IPS-15b (cell line): ENCODE measurements around the gene PDE3A.
"Not testable (repeated sequence)": the region's sequence is repeated elsewhere in the genome, so short reads cannot be mapped to it uniquely, and the experiment has no call there.

Experiments
- H3K27me3 ChIP-seq: one replicate; pipeline ENCODE4 v1.6.1; 2013; ENCODE audit warnings: low read length; ENCODE audit not compliant: control insufficient read depth, insufficient read depth
- H3K36me3 ChIP-seq: one replicate; pipeline ENCODE4 v1.6.1; 2013; ENCODE audit warnings: low read length; ENCODE audit not compliant: control insufficient read depth, insufficient read depth
- H3K4me1 ChIP-seq: one replicate; pipeline ENCODE4 v1.6.1; 2013; ENCODE audit warnings: mild to moderate bottlenecking, low read length; ENCODE audit not compliant: control insufficient read depth, insufficient read depth
- H3K4me3 ChIP-seq: one replicate; pipeline ENCODE4 v1.5.1; 2013; ENCODE audit warnings: low read depth, low read length
- H3K9ac ChIP-seq: one replicate; pipeline ENCODE4 v1.6.1; 2013; ENCODE audit warnings: low read depth, mild to moderate bottlenecking, low read length
- H3K9me3 ChIP-seq: one replicate; pipeline ENCODE4 v1.6.1; 2013; ENCODE audit warnings: mild to moderate bottlenecking, low read length; ENCODE audit not compliant: control insufficient read depth, insufficient read depth

Gene PDE3A

GRCh38 chr12:20376984-20377383 is 8.6 kb downstream of the PDE3A start:
- H3K4me3 ChIP-seq = no peak overlapping the region
- H3K4me1 ChIP-seq = no peaks in the 10 kb centered on the region
- H3K9me3 ChIP-seq = no peaks in the 10 kb centered on the region
- H3K27me3 ChIP-seq = no peaks in the 10 kb centered on the region
- no peak overlapping the region for H3K9ac ChIP-seq
- H3K36me3 ChIP-seq = no peaks in the 10 kb centered on the region

DNA sequence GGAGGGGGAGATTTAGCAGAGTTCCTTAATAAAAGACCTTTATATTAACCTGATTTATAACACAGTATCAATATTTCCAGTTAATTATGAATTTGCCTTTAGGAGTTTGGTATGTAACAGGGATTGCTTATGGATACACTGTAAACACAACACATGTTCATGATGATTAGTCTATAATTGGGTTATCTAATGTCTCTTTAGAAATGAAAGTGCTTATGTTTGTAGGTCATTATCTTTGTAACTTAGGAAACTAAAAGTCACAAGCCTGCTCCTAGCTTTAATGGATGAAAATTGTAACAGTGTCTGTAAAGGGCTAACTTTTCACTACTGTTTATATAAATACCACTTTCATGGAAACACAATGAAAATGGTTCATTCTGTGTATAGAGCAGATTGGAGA is 9.4 kb downstream of the PDE3A start:
- no peaks in the 10 kb centered on the region for H3K36me3 ChIP-seq
- H3K9me3 ChIP-seq = no peaks in the 10 kb centered on the region
- H3K4me1 ChIP-seq = no peaks in the 10 kb centered on the region
- H3K4me3 ChIP-seq = no peak overlapping the region
- H3K9ac ChIP-seq = no peak overlapping the region
- no peaks in the 10 kb centered on the region for H3K27me3 ChIP-seq

GRCh38 chr12:20382117-20382516 is 13.8 kb downstream of the PDE3A start:
- no peaks in the 10 kb centered on the region for H3K4me1 ChIP-seq
- no peaks in the 10 kb centered on the region for H3K36me3 ChIP-seq
- no peak overlapping the region for H3K4me3 ChIP-seq
- no peak overlapping the region for H3K9ac ChIP-seq
- H3K9me3 ChIP-seq = no peaks in the 10 kb centered on the region
- no peaks in the 10 kb centered on the region for H3K27me3 ChIP-seq

- Histone ChIP-seq H3K4me1 (no peaks in the 10 kb centered on the region), H3K4me3 (no peak overlapping the region), H3K27me3 (no peaks in the 10 kb centered on the region), H3K36me3 (no peaks in the 10 kb centered on the region), H3K9ac (no peak overlapping the region), H3K9me3 (no peaks in the 10 kb centered on the region)
Measured at GRCh38 chr12:20383612-20384011, 15.3 kb downstream of the PDE3A start.

GRCh38 chr12:20384836-20385235 is 16.5 kb downstream of the PDE3A start:
- H3K36me3 ChIP-seq, H3K9ac ChIP-seq: not testable (repeated sequence)

DNA sequence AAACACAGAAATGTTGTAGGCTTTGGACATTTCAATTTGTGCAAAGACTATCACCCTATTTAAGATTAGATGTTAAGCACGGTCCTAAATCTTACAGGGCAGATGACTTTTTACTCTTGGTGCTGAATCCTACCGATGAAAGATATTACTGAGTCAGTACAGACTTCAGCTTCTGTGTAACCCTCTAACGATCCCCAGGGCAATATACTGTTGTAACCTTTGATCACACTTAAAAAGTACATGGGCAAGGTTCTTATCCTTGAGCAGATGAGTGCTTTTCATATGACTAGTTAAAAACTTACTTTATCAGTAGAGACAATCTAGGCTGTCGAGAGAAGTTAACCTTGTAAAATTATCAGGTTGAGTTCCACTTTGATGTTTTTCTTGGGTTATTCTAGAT is 22.5 kb downstream of the PDE3A start:
- Histone ChIP-seq H3K9me3 (no peaks in the 10 kb centered on the region), H3K9ac (no peak overlapping the region), H3K36me3 (no peaks in the 10 kb centered on the region), H3K27me3 (no peaks in the 10 kb centered on the region), H3K4me1 (peaks cover 4% of the 10 kb centered on the region), H3K4me3 (no peak overlapping the region)

More at GRCh38 chr12:20384836-20385235, 16.5 kb downstream of the PDE3A start:
- not testable (repeated sequence) for H3K27me3 ChIP-seq, H3K9me3 ChIP-seq, H3K4me1 ChIP-seq, H3K4me3 ChIP-seq

- Histone ChIP-seq H3K9me3 (no peaks in the 10 kb centered on the region), H3K4me3 (no peak overlapping the region), H3K36me3 (no peaks in the 10 kb centered on the region), H3K9ac (no peak overlapping the region), H3K4me1 (peaks cover 4% of the 10 kb centered on the region), H3K27me3 (no peaks in the 10 kb centered on the region)
Measured at GRCh38 chr12:20392339-20392738, 24.0 kb downstream of the PDE3A start.

DNA sequence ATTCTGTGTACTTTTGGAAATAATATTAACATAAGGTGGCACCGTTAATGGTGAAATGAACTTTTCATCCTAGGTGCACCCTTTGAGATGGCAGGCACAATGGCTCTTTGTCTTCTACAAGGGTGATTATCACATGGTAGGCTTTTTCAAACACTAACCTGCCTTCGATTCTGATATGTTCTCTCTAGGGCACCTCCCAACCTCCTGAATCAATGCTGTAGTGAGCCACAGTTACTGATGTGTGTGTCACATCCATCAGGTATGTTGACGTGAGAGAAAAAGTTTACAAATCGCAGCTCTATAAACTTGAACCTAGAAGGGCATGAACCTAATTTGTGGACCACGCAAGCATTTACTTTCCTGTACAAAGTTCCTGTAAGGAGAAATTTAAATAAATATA is 25.4 kb downstream of the PDE3A start:
- Histone ChIP-seq H3K9me3 (no peaks in the 10 kb centered on the region), H3K27me3 (no peaks in the 10 kb centered on the region), H3K4me1 (peaks cover 4% of the 10 kb centered on the region), H3K36me3 (no peaks in the 10 kb centered on the region), H3K9ac (no peak overlapping the region), H3K4me3 (no peak overlapping the region)

DNA sequence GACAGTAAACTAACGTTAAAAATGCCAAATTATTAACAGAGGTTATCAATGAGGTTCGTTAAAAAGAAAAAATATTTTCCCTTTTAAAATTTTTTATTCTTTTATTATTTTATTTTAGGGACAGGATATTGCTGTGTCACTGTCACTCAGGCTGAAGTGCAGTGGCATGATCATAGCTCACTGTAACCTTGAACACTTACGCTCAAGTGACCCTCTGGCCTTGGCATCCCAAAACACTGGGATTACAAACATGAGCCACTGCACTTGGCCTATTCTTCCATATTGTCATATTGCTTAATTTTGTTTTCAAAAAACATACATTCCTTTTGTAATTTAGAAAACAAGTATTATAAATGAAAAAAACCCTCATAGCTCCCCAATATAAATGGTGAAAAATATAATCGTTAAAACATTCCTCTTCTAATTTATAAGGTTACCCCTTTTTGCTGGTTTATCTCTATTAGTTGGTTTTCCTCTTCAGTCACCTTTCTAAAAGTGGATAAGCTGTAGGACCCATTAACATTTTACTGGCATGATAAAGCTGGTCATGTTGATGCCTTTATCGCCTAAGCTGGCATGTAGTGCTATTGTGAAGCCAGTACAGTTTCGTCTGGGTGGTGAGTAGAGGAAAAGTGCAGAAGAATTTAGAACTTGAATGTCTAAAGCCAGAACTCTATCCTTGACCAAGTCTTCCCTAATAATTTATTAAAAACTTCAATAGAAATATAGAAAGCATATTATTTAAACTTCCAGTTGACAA is 27.6 kb downstream of the PDE3A start:
- H3K9me3 ChIP-seq = no peaks in the 10 kb centered on the region
- H3K36me3 ChIP-seq = no peaks in the 10 kb centered on the region
- H3K27me3 ChIP-seq = no peaks in the 10 kb centered on the region
- H3K9ac ChIP-seq = no peak overlapping the region
- H3K4me3 ChIP-seq = no peak overlapping the region
- H3K4me1 ChIP-seq = no peaks in the 10 kb centered on the region

GRCh38 chr12:20398686-20399085 is 30.3 kb downstream of the PDE3A start:
- no peaks in the 10 kb centered on the region for H3K9me3 ChIP-seq
- H3K27me3 ChIP-seq = no peaks in the 10 kb centered on the region
- no peaks in the 10 kb centered on the region for H3K36me3 ChIP-seq
- H3K4me3 ChIP-seq = no peak overlapping the region
- no peak overlapping the region for H3K9ac ChIP-seq
- peaks cover 11% of the 10 kb centered on the region for H3K4me1 ChIP-seq

- Histone ChIP-seq H3K4me1 (peaks cover 17% of the 10 kb centered on the region), H3K27me3 (no peaks in the 10 kb centered on the region), H3K4me3 (no peak overlapping the region), H3K36me3 (no peaks in the 10 kb centered on the region), H3K9me3 (no peaks in the 10 kb centered on the region), H3K9ac (no peak overlapping the region)
Measured at GRCh38 chr12:20400003-20400402, 31.7 kb downstream of the PDE3A start.

GRCh38 chr12:20403230-20403629 is 34.9 kb downstream of the PDE3A start:
- no peaks in the 10 kb centered on the region for H3K27me3 ChIP-seq
- no peak overlapping the region for H3K9ac ChIP-seq
- peaks cover 20% of the 10 kb centered on the region for H3K4me1 ChIP-seq
- H3K9me3 ChIP-seq = no peaks in the 10 kb centered on the region
- H3K4me3 ChIP-seq = no peak overlapping the region
- no peaks in the 10 kb centered on the region for H3K36me3 ChIP-seq
